Esophagus squamous epithelium (tissue), 4 donors: ENCODE data around the gene TMEM74B.

ENCODE experiments used
- CTCF ChIP-seq, 6 experiments: fragments of 450-650 bp in 4 of 6; fragments of 200-600 bp in 2 of 6; sonication (generic) in 2 of 6; IDR thresholded peaks; one replicate each; pipeline ENCODE4 v1.5.1; 2016 to 2019; ENCODE audit warnings: antibody characterized with exemption in 6 of 6, mild to moderate bottlenecking in 4 of 6, moderate library complexity in 4 of 6
- POLR2A ChIP-seq, 4 donors: fragments of 450-650 bp; IDR thresholded peaks; one replicate each; pipeline ENCODE4 v1.6.1; 2017; ENCODE audit warnings: antibody characterized with exemption in 4 of 4, mild to moderate bottlenecking in 4 of 4, moderate library complexity in 3 of 4

GRCh38 chr20:1130847-1131246 is 53.9 kb downstream of the TMEM74B start:
- TF ChIP-seq CTCF (IDR thresholded peaks at IDR 0.05) (no peak), POLR2A (IDR thresholded peaks at IDR 0.05) (no peak)
